IMR-90 (cell line): Measurements from ENCODE around the gene MBNL3. TPM values are rescaled to one million over a fixed set of nuclear protein-coding genes. Genes with fewer than 3 reads are reported as not detected.

Experiments
- ATAC-seq: fragments of 200-7000 bp; cut with Tn5 transposase; 2 replicates; pipeline ENCODE4 v1.9.1; 2020; ENCODE audit warnings: low read depth, mild to moderate bottlenecking, moderate library complexity
- BruUV-seq: library from RNA; stranded (reverse); fragments of 400-500 nt; replicated peaks from 2 replicates; lab custom pipeline; 2021; lab: Mats Ljungman, UMichigan
- CTCF ChIA-PET: fragments of 300-600 bp; formaldehyde crosslinking; extraction: SDS; loops from one replicate; lab custom pipeline; 2021; ENCODE audit warnings: antibody characterized with exemption; lab: Yijun Ruan, JAX
- POLR2A ChIA-PET: fragments of 300-600 bp; sonication (Branson Sonifier 250); formaldehyde crosslinking; loops from one replicate; lab custom pipeline; 2022; ENCODE audit warnings: antibody characterized with exemption; ENCODE audit not compliant: unreplicated experiment; lab: Charles Lee
- DNase-seq: peaks from one replicate; pipeline ENCODE4 v3.0.0; 2013
- H2AFZ ChIP-seq: replicated peaks from 2 replicates; pipeline ENCODE3; 2013; ENCODE audit warnings: low read length, mild to moderate bottlenecking; ENCODE audit not compliant: poor library complexity
- H2AK5ac ChIP-seq: 2 replicates; pipeline ENCODE4 v1.6.1; 2013; ENCODE audit warnings: low read depth, low read length, inconsistent platforms
- H2AK9ac ChIP-seq: replicated peaks from 2 replicates; pipeline ENCODE3; 2013; ENCODE audit warnings: mild to moderate bottlenecking, low read depth, low read length, moderate library complexity; ENCODE audit not compliant: poor library complexity
- H2BK120ac ChIP-seq: 2 replicates; pipeline ENCODE4 v1.6.1; 2013; ENCODE audit warnings: low read depth, low read length, inconsistent platforms
- H2BK15ac ChIP-seq: 3 replicates; pipeline ENCODE4 v1.6.1; 2013; ENCODE audit warnings: low read depth, low read length, inconsistent platforms
- H2BK20ac ChIP-seq: 2 replicates; pipeline ENCODE4 v1.6.1; 2013; ENCODE audit warnings: low read depth, mild to moderate bottlenecking, inconsistent platforms, low read length, moderate library complexity
- H2BK5ac ChIP-seq: 2 replicates; pipeline ENCODE4 v1.6.1; 2013; ENCODE audit warnings: mild to moderate bottlenecking, low read depth, low read length, inconsistent platforms; ENCODE audit not compliant: poor library complexity, severe bottlenecking
- H3K14ac ChIP-seq: replicated peaks from 2 replicates; pipeline ENCODE4 v1.6.1; 2013; ENCODE audit warnings: low read depth, low read length, inconsistent platforms
- H3K18ac ChIP-seq: 2 replicates; pipeline ENCODE4 v1.6.1; 2013; ENCODE audit warnings: low read depth, low read length, control low read depth
- H3K23ac ChIP-seq: 2 replicates; pipeline ENCODE4 v1.6.1; 2013; ENCODE audit warnings: low read depth, low read length, inconsistent platforms
- H3K27ac ChIP-seq: 2 replicates; pipeline ENCODE4 v1.5.1; 2013; ENCODE audit warnings: mild to moderate bottlenecking, control low read depth, low read length; ENCODE audit not compliant: insufficient read depth
- H3K27me3 ChIP-seq: 2 replicates; pipeline ENCODE4 v1.6.1; 2013; ENCODE audit warnings: low read length; ENCODE audit not compliant: control insufficient read depth, insufficient read depth
- H3K36me3 ChIP-seq: 2 replicates; pipeline ENCODE4 v1.6.1; 2013; ENCODE audit warnings: low read length, mixed read lengths; ENCODE audit not compliant: control insufficient read depth, insufficient read depth
- H3K4ac ChIP-seq: 2 replicates; pipeline ENCODE4 v1.6.1; 2013; ENCODE audit warnings: low read depth, low read length, inconsistent platforms
- H3K4me1 ChIP-seq: 2 replicates; pipeline ENCODE4 v1.6.1; 2013; ENCODE audit warnings: low read length, mixed read lengths; ENCODE audit not compliant: control insufficient read depth, insufficient read depth
- H3K4me2 ChIP-seq: 2 replicates; pipeline ENCODE4 v1.6.1; 2013; ENCODE audit warnings: low read depth, mild to moderate bottlenecking, control low read depth, low read length, moderate library complexity
- H3K4me3 ChIP-seq: 2 replicates; pipeline ENCODE4 v1.5.1; 2013; ENCODE audit warnings: low read depth, mild to moderate bottlenecking, control low read depth, low read length, moderate library complexity; ENCODE audit not compliant: insufficient read depth
- H3K56ac ChIP-seq: 2 replicates; pipeline ENCODE4 v1.6.1; 2013; ENCODE audit warnings: low read length, inconsistent platforms; ENCODE audit not compliant: insufficient read depth; ENCODE audit errors: extremely low read depth
- H3K79me1 ChIP-seq, 2 experiments: 2 replicates each; pipeline ENCODE4 v1.6.1; 2013; ENCODE audit warnings: low read length in 2 of 2, inconsistent platforms in 1 of 2, low read depth in 1 of 2
- H3K9ac ChIP-seq: 2 replicates; pipeline ENCODE4 v1.6.1; 2013; ENCODE audit warnings: low read depth, low read length, control low read depth
- H3K9me1 ChIP-seq: 2 replicates; pipeline ENCODE4 v1.6.1; 2013; ENCODE audit warnings: low read length, inconsistent platforms; ENCODE audit not compliant: insufficient read depth
- H3K9me3 ChIP-seq: 2 replicates; pipeline ENCODE4 v1.6.1; 2013; ENCODE audit warnings: low read length; ENCODE audit not compliant: control insufficient read depth, insufficient read depth
- H4K20me1 ChIP-seq: 2 replicates; pipeline ENCODE4 v1.6.1; 2013; ENCODE audit warnings: low read length, inconsistent platforms; ENCODE audit not compliant: insufficient read depth
- H4K5ac ChIP-seq: 2 replicates; pipeline ENCODE4 v1.6.1; 2013; ENCODE audit warnings: mild to moderate bottlenecking, low read depth, low read length, control low read depth
- H4K8ac ChIP-seq, 2 experiments: 2 replicates each; pipeline ENCODE4 v1.6.1; 2013; ENCODE audit warnings: low read depth in 2 of 2, low read length in 2 of 2, control low read depth in 1 of 2, inconsistent platforms in 1 of 2
- H4K91ac ChIP-seq: 2 replicates; pipeline ENCODE4 v1.6.1; 2013; ENCODE audit warnings: low read depth, low read length, inconsistent platforms; ENCODE audit not compliant: insufficient read depth
- BHLHE40 ChIP-seq: fragments of 150-350 bp; IDR thresholded peaks from 2 replicates; pipeline ENCODE4 v1.6.1; 2016; ENCODE audit warnings: mild to moderate bottlenecking, low read depth, low read length
- CEBPB ChIP-seq: IDR thresholded peaks from 2 replicates; pipeline ENCODE4 v1.6.1; 2012; ENCODE audit warnings: low read depth, low read length, improper control_type of control experiment
- CHD1 ChIP-seq: IDR thresholded peaks from 2 replicates; pipeline ENCODE4 v1.6.1; 2012; ENCODE audit warnings: low read depth, low read length, improper control_type of control experiment
- CTCF ChIP-seq: conservative IDR thresholded peaks from 2 replicates; pipeline ENCODE4 v1.5.1; 2012; ENCODE audit warnings: mild to moderate bottlenecking, low read depth, low read length, improper control_type of control experiment
- MAFK ChIP-seq: IDR thresholded peaks from 2 replicates; pipeline ENCODE4 v1.6.1; 2012; ENCODE audit warnings: low read depth, low read length, improper control_type of control experiment
- MAZ ChIP-seq: IDR thresholded peaks from 2 replicates; pipeline ENCODE4 v1.6.1; 2012; ENCODE audit warnings: low read depth, mild to moderate bottlenecking, low read length, improper control_type of control experiment, moderate library complexity, borderline replicate concordance
- MXI1 ChIP-seq: IDR thresholded peaks from 2 replicates; pipeline ENCODE4 v1.6.1; 2012; ENCODE audit warnings: low read depth, mild to moderate bottlenecking, low read length, moderate library complexity, borderline replicate concordance
- NFE2L2 ChIP-seq: fragments of 150-350 bp; IDR thresholded peaks from 2 replicates; pipeline ENCODE4 v1.6.1; 2016; ENCODE audit warnings: low read depth, mild to moderate bottlenecking, low read length
- POLR2A ChIP-seq: IDR thresholded peaks from 2 replicates; pipeline ENCODE4 v1.6.1; 2012; ENCODE audit warnings: mild to moderate bottlenecking, low read depth, low read length
- RAD21 ChIP-seq: IDR thresholded peaks from 2 replicates; pipeline ENCODE4 v1.6.1; 2012; ENCODE audit warnings: low read length, improper control_type of control experiment
- RCOR1 ChIP-seq: IDR thresholded peaks from 2 replicates; pipeline ENCODE4 v1.6.1; 2012; ENCODE audit warnings: mild to moderate bottlenecking, low read length, improper control_type of control experiment; ENCODE audit not compliant: insufficient replicate concordance
- RFX5 ChIP-seq: IDR thresholded peaks from 2 replicates; pipeline ENCODE4 v1.8.0; 2012; ENCODE audit warnings: low read depth, mild to moderate bottlenecking, low read length, moderate library complexity
- USF2 ChIP-seq: fragments of 150-350 bp; IDR thresholded peaks from 2 replicates; pipeline ENCODE4 v1.6.1; 2017; ENCODE audit warnings: mild to moderate bottlenecking, antibody characterized with exemption, low read length, low read depth
- WGBS, 2 experiments: methylation state at CpG; one replicate each; pipeline versions ENCODE4 v1.1.5 to v1.1.7; 2013; ENCODE audit warnings: missing lambda C conversion rate in 2 of 2; ENCODE audit not compliant: insufficient read length in 1 of 2; ENCODE audit errors: extremely low coverage in 2 of 2; 5-methylcytosine and 5-hydroxymethylcytosine counted together
- dilution Hi-C: fragments of 300-500 bp; cut with HindIII; formaldehyde crosslinking; loops from one replicate; pipeline ENCODE4 v1.14.3; 2018; ENCODE audit warnings: low sequenced_read_pairs; ENCODE audit not compliant: unreplicated experiment
- in situ Hi-C: fragments of 300-500 bp; cut with MboI; formaldehyde crosslinking; loops from 3 replicates; pipeline ENCODE4 v1.14.3; 2019; ENCODE audit warnings: low sequenced_read_pairs, inconsistent platforms, mixed read lengths
- intact Hi-C: fragments of 100-400 bp; cut with micrococcal nuclease; formaldehyde crosslinking; loops from 2 replicates; pipeline ENCODE4 v1.10.0; 2022
- polyA plus RNA-seq, 3 experiments: library from polyadenylated mRNA; depleted of rRNA; stranded (reverse); fragments of >200 nt; gene quantifications; 2 replicates each; pipeline ENCODE4 v1.2.3, GENCODE V29; 2012; ENCODE audit warnings: low replicate concordance in 1 of 3
- total RNA-seq: library from RNA; depleted of rRNA; stranded (reverse); fragments of >200 nt; gene quantifications from 2 replicates; pipeline ENCODE4 v1.2.3, GENCODE V29; 2012

MBNL3 gene
- total and polyA plus RNA-seq, 2 of the 4 experiments (the other 2 are of a cell fraction), result 0.32 to 1.1 TPM

- BruUV-seq, result no TSS peak
- no peak overlapping the region for H4K5ac ChIP-seq
- TF ChIP-seq CEBPB (no peak), BHLHE40 (no peak), NFE2L2 (no peak), MAFK (no peak), MAZ (no peak), POLR2A (no peak), RFX5 (no peak), CTCF (no peak), RCOR1 (no peak), CHD1 (no peak), RAD21 (no peak), USF2 (no peak), MXI1 (no peak)
- no peak overlapping the region for H2AK5ac ChIP-seq
- H2AFZ ChIP-seq, result no peak overlapping the region
- dilution Hi-C loops, result no loop called here
- in situ Hi-C loops, result no loop called here
- DNase-seq, result no peak
- no peak overlapping the region for H3K27ac ChIP-seq
- CTCF ChIA-PET, result no interaction called here
- ATAC-seq, result no peak
- no peak overlapping the region for H2BK20ac ChIP-seq
- no CpG with 5 or more reads among the region's 1 CpG for WGBS, 2 experiments
- no peak overlapping the region for H3K18ac ChIP-seq
- H3K4me3 ChIP-seq, result no peak overlapping the region
- no peaks in the 10 kb centered on the region for H3K79me1 ChIP-seq
- no peak overlapping the region for H3K56ac ChIP-seq
- no peak overlapping the region for H3K9ac ChIP-seq
- no peak overlapping the region for H2BK120ac ChIP-seq
- H3K9me3 ChIP-seq, result no peaks in the 10 kb centered on the region
- H3K23ac ChIP-seq, result no peak overlapping the region
- H4K91ac ChIP-seq, result no peak overlapping the region
- H4K8ac ChIP-seq, result no peak overlapping the region
- intact Hi-C loops, result no loop called here
- no peak overlapping the region for H2BK5ac ChIP-seq
- H3K14ac ChIP-seq, result no peak overlapping the region
- no peaks in the 10 kb centered on the region for H4K20me1 ChIP-seq
- H3K9me1 ChIP-seq, result no peaks in the 10 kb centered on the region
- POLR2A ChIA-PET, result no interaction called here
- H2AK9ac ChIP-seq, result no peak overlapping the region
- H3K27me3 ChIP-seq, result 0 out of 2 replicates have a peak, but pooled peaks cover 5% of the 10 kb centered on the region
- no peaks in the 10 kb centered on the region for H3K4me1 ChIP-seq
- H2BK15ac ChIP-seq, result no peak overlapping the region
- no peaks in the 10 kb centered on the region for H3K36me3 ChIP-seq
- H3K4me2 ChIP-seq, result no peak overlapping the region
- H3K4ac ChIP-seq, result no peak overlapping the region
Observed at GRCh38 chrX:132395026-132395425, 93.8 kb downstream of the MBNL3 start.
